EH (cell line): ENCODE results near the gene BLOC1S3.

ENCODE experiments used
- DNase-seq: peaks from one replicate; pipeline ENCODE4 v3.0.0-alpha.2; 2015; ENCODE audit warnings: low read depth

Gene BLOC1S3

DNA sequence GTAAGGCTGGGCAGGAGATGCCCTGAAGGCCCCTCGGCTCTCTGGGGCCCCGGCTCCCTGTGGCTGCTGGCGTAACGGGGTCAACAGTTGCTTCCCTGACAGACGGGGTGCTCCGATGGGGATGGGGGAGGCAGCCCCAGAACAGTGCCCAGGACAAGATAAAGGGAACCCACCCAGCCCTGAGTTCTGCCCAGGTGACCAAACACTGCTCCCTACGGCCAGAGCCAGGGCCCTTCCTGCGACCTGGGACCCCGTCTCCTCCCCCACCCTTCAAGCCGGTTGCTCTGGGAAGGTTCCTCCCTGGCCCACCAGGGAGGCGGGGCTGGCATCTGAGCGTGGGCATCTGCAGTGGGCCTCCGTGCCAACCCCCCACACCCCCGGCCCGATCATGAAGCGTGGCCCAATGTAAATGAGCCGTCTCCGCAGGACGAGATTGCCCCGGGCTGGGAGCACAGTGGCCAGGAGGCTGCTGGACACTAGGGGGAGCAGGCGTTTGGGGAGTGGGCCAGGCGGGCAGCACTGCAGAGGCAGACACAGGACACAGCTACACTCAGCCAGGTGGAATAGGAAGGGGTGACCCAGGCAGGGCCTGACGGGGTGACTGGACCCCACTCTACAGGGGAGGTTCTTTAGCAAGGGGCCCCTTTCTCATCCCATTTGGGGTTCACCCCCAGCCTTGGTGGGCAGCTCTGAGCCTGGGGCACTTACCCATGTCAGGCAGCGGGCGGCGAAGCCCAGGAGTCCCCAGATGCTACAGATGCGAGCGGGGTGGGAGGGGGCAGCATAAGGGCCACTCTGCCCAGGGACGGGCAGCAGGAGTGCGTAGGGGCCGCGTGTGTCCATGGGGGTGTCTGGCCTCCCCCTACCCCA is 16.6 kb upstream of the BLOC1S3 start:
- DNase-seq: peak; percentile 40

GRCh38 chr19:45162608-45163143 is 15.9 kb upstream of the BLOC1S3 start:
- no peak for DNase-seq

GRCh38 chr19:45163156-45163555 is 15.4 kb upstream of the BLOC1S3 start:
- DNase-seq: no peak

- no peak for DNase-seq
These were observed 14.7 kb upstream of the BLOC1S3 start for GRCh38 chr19:45163751-45164460.

DNA sequence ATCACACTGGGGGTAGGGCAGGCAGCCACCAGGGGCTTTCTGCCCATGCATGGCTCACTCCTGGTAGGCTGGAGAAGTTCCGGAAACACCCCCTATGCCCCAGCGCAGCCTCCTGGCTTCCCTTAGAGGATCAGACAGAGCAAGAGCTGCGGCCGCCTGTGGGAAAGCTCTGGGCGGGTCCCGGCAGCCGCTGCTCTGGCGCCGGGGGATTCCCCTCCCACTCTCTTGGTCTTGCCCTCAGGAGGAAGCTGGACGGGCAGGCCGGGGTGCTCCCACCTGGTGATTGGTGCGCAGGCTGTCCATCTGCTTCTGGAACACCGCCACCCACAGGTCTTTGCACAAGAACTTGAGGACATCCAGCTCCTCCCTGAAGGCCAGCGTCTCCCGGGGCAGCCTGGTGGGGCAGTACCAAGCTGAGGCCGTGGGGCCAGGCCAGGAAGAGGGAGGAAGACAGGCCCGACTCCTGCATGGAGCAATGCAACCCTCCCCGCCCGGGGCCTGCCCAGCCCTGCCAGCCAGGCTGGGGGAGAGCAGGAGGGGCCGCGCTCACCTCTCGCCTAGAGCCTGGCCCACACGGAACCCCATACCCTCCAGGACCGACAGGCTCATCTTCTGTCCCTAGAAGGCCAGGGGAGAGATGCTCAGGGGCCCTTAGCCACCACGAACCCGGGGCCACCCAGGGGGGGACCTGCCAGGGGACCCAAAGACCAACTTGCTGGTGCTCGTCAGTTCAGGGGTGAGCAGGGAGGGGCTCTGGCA is 13.8 kb upstream of the BLOC1S3 start:
- peak; percentile 76 for DNase-seq

DNA sequence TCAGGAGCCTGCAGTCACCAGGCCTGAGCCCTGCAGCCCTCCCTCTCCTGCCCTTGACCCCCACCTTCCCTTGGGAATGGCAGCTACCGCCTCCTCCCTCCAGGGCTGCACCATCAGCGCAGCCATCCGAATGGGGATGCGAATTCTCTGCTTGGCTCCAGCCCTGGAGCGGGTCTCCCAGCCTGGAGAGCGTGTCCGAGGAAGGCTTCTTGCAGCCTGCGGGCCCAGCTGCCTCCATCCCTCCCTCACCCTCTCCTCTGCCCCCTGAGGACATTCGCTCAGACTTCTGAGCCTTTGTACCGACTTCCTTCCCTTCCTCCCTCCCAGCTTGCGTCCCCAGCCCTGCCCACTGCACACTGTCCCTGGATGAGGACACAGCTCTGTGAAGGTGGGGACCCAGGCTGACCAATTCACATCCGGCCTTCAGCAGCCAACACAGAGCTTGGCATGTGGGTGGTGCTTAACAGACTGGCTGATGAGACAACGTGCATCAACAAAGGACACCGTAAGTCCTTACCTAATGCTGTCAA is 11.8 kb upstream of the BLOC1S3 start:
- no peak for DNase-seq

- DNase-seq: no peak
These were observed 9.7 kb upstream of the BLOC1S3 start for GRCh38 chr19:45168767-45169351.

- no peak for DNase-seq
These were observed 9.0 kb upstream of the BLOC1S3 start for GRCh38 chr19:45169602-45170001.

- no peak for DNase-seq
These were observed 8.2 kb upstream of the BLOC1S3 start for GRCh38 chr19:45170146-45171106.

DNA sequence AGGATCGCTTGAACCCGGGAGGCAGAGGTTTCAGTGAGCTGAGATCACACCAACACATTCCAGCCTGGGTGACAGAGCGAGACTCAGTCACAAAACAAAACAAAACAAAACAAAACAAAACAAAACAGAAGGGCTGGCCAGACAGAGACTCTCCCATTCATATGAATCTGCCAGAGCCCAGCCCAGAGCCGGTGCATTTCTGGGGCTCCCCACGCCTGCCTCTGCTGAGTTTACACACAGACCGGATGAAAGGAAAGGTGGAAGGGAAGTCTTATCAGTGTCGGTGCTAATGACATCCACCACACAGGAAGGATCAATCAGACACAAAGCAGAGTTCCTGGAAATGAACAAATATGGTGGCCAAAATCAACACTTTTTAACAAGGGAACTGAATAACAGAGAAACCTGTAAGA is 7.4 kb upstream of the BLOC1S3 start:
- DNase-seq: no peak

GRCh38 chr19:45172173-45172572 is 6.4 kb upstream of the BLOC1S3 start:
- DNase-seq: no peak

GRCh38 chr19:45172611-45173208 is 5.9 kb upstream of the BLOC1S3 start:
- no peak for DNase-seq

DNA sequence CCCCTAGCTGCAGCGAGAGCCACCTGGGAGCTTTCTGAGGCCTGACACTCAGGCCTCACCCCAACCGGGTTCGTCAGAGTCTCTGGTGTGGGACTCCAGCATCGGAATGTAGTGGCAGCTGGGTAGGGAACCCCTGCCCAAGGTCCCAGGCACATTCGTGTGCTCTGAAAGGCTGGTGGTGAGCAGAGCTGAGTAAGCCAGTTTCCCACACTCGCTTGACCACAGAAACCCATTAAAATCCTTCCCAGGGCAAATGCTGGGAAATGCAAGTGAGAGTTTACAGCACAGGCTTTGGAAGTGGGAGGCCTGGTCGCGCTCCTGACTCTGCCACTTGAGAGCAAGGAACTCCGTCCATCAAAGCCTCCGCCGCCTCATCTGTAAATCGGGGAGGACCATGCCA is 4.8 kb upstream of the BLOC1S3 start:
- DNase-seq: peak; percentile 86

- no peak for DNase-seq
These were observed 2.9 kb upstream of the BLOC1S3 start for GRCh38 chr19:45175515-45176345.

- DNase-seq: peak; percentile 65
These were observed 745 bp upstream of the BLOC1S3 start, which contains the start of gene TRAPPC6A for GRCh38 chr19:45177817-45178261. Gene TRAPPC6A, minus strand, starts transcription at chr19:45178237. Its CDS starts 19 bp downstream, at chr19:45178218.

- peak; percentile 50 for DNase-seq
These were observed 698 bp downstream of the BLOC1S3 start for GRCh38 chr19:45179072-45179891.

DNA sequence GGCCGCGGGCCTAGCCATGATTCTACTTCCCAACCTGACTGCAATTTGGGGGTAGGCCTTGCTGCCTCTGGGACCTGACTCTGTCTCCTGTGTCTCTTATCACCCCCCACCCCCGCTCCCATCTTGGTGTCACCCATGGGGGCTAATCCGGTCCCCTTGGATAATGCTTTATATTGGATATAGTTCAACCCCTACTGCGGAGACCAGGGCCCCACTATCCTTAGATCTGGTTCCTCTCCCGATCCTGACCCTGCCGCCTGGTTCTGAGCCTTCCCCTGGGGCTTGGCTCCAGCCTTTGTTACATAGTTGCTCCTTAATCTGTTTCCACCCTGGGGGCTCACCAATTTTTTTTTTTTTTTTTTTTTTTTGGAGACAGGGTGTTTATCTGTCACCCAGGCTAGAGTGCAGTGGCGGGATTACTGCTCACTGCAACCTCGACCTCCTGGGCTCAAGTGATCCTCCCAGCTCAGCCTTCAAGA is 1.3 kb downstream of the BLOC1S3 start:
- DNase-seq: no peak

GRCh38 chr19:45180936-45181335 is 2.4 kb downstream of the BLOC1S3 start:
- no peak for DNase-seq
